HG02884 (cell line): Measurements from ENCODE around the gene PROC.
"Not testable (repeated sequence)": the region's sequence is repeated elsewhere in the genome, so short reads cannot be mapped to it uniquely, and the experiment has no call there.

Source experiments
- ATAC-seq: cut with Tn5 transposase; IDR thresholded peaks from one replicate; pipeline ENCODE4 v1.9.1; 2021; ENCODE audit warnings: mild to moderate bottlenecking, moderate library complexity; ENCODE audit not compliant: unreplicated experiment

Gene PROC

DNA sequence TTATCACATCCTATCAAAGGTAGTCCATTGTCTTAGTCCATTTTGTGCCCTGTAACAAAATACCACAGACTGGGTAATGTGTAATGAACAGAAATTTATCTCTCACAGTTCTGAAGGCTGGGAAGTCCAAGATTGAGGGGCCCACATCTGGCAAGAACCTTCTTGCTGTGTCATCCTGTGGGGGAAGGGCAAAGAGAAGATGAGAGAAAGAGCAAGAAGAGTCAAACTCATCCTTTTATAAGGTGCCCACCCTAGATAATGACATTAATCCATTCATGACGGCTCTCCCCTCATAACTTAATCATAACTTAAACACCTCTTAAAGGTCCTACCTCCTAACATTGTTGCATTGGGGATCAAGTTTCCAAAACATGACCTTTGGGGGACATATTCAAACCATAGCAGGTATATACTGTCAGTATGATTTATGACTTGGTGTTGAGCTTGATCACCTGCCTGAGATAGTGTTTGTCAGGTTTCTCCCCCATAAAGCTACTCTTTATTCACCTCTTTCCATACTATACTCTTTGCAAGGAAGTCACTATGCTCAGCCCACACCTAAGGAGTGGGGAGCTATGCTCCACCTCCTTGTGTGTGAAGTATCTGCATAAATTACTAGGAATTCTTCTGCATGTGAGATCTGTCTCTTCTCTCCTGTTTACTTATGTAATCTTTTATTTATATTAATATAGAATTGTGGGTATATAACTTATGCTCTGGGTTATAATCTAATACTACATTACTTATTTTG is 25.2 kb upstream of the PROC start:
- ATAC-seq = no peak

DNA sequence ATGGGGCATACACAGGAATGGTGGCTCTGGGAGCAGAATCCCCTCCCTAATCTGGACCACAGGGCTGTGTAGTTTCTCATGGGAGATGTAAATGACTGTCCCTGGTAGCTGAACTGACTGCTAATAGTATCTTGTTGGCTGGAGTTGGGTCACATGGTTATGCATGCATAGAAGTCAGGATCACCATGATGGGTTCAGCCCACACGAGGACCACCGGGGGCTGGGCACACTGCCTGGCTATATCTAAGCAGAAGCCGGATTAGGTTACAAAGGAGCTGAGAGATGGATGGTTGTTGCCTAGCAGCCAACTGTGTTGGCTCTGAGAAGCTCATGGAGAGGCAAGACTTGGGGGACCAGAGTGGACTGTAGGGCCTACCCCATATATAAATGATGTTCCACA is 23.7 kb upstream of the PROC start:
- ATAC-seq = no peak

DNA sequence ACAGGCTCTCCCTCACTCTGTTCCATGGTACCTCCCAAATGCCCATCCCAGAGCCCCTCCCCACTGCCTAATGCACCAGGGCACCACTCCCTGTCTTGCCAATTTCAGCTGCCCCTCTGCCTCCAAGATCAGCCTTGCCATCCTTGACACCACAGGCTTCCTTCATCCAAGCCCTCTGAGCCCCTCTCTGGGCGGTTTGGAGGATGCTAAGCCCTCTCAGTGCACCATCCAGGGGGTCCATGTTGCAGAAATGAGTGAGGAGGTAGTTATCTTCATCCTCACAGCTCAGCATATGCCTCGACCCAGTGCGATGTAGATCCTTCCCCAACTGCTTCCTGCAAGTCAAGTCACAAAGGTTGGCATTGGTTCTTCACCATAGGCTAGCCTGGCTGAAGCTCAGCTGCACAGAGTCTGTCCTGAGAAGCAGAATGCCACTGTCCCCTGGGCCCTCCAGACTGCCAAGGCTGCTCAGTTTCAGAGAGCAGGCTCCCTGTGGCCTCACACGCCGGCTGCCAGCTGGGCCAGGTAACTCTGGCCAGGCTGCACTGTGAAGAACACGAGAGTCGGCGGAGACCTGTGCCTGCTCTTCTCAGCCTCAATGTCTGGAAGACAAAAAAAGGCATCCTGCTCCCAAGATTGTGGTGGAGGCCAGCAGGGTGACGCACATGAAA is 20.5 kb upstream of the PROC start:
- no peak for ATAC-seq

DNA sequence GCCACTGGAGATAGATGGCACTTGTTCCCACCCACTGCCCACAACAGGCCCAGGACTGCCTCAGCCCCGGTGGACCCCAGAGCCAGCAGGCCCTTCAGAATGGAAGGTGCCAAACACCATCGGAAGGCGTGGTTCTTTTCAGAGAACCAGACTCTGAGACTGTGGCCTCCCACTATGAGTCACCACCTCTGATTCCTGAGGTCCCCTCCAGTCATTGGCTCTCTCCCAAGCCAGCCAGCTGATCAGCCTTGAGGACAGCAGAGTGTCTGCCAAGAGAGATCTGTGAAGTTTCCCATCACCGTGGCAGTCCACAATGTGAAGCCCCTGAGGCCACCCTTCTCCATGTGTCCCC is 20.0 kb upstream of the PROC start:
- ATAC-seq = peak; percentile 93

DNA sequence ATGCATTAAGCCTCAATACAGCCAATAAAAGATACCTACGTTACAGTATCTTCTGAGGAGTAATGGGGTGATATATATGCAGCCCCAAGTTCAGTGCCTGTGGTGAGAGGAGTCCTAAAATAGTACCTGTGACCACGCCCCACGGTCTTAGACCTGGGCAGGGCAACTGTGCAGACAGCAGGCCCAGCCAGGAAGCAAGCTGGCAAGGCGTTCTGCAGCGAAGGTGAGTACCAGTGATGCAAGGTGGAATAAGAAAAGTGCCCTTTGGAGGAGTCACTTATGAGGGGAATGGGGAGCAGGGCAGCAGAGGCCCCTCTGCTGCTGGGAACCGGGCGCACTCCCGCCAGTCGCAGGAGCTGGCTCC is 17.7 kb upstream of the PROC start:
- no peak for ATAC-seq

DNA sequence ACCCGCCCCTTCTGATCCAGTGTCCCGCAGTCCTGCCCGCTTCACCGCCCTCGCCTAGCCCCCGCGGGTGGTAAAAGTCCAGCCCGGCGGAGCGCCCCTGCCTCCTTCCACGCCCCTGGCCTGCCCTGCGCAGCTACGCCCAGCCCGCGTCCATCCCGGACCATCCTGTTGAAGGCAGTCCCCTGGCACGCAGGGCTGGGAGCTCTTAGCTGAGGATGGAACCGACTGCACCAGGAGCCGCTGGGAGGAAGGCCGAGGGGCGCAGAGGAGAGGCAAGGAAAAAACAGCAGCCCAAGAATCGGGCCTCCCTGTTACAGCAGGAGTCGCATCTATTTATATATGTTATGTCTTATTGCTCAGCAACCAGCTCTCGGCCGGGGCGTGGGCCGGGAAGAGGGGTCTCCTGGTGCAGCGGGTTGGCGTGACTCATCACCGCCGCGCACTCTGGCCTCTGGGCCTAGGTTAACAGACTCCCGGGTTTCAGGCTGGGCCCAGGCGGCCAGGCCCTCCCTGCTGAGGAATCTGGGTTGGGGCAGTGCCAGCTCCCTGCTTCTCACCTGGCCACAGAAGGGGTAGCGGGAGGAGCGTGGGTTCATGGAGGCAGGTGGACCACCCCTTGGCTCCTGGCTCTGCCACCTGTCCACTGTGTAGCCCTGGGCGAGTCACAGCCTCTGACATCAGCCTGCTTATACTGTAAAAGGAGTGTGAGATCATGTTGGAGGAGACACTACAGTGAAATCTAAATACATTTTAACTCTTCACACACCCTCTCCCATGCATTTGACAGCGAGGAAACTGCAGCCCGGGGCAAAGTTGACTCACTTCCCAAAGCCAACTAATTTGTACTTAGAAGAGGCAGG is 17.1 kb upstream of the PROC start:
- ATAC-seq = no peak

DNA sequence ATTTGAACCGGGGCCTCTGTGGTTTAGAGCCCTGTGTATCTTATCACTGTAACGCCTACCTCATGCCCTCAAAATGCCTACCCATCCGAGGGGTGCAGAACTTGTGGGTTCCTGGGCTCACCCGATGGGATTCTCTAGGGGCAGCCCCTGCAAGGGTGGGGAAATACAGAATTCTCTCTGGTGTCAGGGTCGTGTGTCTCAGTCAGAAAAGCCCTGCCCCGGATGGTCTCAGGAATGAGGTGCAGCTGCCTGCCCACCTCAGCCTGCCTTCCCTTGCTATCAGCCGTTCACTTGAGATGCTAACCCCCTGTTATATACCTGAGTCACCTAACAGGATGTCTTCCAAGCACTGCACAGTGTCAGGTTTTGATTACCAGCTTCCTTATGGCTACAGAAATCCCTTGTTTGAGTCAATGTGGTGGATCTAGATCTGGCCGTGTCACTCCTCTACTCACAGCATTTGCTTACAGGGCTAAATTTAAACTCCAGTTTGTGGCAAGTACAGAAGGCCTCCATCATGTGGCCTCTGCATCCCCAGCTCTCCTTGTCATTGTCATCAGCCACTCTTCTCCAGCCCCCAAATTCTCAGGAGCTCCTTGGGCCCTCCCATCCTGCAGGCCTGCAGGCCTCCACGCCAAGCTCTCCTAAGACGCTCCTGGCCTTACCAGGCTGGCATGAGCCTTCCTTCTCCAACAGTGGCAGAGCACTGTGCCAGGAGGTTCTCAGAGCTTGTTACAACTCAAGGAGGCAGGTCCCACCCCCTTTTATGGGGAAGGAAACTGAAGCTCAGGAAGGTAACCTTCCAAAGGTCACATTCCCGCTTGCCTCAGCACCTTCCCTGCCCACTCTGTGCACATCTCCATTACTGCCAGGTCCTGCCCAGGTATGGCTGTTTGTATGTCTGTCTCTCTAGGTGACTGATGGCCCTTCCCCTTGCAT is 16.2 kb upstream of the PROC start:
- no peak for ATAC-seq

DNA sequence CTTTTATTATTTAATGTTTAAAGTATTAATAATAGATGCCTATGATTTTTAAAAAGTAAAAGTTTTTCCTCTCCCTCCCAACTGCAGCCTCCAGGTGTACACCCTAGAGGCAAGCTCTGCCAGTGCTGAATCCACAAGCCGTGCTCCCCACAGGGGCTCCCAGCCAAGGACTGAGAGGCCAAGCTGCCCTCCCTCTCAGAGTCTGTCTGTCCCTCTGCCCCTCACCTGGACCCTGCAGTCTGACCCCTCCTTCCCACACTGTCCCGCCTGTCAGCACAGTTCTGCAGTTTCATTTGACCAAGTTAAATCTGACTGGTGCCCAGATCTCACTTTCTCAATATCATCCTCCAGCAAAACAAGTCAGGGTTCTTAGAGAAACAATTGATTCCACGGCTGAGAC is 14.8 kb upstream of the PROC start:
- ATAC-seq = no peak

DNA sequence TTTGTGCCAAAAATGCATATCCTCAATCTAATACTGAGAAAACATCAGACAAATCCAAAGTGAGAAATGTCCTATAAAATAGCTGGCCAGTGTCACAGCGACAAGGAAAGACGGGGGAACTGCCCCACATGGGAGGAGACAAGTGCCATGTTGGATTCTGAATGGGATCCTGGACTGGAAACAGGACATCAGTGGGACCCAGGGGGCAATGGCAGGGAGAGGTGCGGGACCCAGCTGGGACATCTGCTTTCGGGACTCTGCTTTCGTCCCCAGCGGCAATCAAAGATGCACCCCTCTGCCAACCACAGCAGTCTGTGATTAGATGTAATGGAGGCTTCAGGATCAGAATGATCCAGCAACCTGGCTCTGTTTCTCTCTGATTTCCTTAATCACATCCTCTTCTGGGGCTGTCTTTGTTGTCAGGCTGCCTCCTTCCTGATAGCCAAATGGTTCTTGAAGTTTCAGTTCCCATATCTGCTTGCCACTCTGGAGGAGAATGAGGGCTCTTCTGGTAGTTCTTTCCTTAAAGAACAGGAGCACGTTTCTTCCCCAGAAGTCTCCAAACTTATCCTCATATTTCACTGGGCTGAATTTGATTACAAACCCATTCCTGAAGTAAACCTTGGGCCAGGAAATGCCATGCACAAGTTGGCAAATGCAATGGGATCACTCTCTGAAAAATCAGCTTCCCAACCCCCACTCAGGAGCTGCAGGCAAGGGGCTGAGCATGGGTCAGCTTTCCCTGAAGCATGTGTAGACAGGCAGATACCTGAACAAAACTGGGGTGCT is 13.6 kb upstream of the PROC start:
- no peak for ATAC-seq

DNA sequence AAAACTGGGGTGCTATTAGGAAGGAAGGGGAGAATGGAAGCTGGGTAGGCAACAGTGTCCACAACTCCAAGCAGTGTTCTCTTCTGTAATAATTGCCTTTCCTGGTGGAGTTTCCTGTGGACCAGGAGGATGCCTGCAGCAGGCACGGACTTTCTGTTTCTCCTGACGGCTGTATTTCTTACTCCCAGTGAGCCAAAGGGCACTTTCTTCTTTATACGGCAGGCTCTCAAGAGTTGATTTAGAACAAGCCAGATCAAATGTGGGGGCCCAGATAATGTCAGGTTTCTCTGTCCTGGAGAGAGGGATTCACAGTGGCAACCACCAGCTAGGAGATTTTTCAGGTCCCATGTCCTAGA is 13.0 kb upstream of the PROC start:
- ATAC-seq = no peak

DNA sequence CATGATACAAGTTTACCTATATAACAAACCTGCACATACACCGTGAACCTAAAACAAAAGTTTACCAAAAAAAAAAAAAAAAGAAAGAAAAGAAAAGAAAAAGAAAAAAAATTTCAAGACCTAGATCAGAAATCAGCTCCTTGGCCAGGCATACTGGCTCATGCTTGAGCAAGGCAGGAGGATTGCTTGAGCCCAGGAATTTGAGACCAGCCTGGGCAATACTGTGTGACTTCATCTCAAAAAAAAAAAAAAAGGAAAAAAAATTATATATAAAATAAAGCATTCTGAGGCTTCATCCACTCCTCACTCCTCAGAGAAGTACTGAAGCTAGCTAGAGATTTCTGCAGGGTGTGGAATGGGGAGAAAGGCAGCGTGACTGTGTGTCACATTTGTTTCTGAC is 11.8 kb upstream of the PROC start:
- ATAC-seq = no peak

DNA sequence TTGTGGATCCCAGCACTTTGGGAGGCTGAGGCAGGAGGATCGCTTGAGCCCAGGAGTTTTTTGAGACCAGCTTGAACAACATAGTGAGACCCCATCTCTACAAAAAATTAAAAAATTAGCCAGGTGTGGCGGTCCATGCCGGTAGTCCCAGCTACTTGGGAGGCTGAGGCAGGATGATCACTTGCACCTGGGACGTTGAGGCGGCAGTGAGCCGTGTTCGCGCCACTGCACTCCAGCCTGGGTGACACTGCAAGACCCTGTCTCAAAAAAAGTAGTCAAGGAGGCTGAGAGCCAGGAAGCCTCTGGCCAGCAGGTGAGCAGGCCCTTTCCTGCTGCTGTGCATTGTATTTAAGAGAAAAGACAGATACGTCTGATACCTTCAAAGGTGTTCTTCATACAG is 11.1 kb upstream of the PROC start:
- ATAC-seq = no peak

DNA sequence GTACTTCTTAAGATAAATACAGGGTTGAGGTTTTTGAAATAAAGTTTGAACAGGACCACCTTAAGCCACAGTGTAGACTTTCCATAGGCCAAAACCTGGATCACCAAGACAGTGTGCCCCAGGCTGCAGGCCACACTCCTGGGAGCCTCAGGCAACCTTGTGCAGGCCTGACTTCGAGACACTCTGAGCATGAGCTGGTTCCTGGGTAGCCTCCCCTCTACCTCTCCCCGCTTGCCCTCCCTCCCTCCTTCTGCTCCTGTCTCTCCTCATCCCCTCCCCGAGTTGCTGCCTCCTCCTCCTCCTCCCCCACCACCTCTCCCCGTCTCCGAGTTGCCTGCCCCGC is 10.6 kb upstream of the PROC start:
- no peak for ATAC-seq

DNA sequence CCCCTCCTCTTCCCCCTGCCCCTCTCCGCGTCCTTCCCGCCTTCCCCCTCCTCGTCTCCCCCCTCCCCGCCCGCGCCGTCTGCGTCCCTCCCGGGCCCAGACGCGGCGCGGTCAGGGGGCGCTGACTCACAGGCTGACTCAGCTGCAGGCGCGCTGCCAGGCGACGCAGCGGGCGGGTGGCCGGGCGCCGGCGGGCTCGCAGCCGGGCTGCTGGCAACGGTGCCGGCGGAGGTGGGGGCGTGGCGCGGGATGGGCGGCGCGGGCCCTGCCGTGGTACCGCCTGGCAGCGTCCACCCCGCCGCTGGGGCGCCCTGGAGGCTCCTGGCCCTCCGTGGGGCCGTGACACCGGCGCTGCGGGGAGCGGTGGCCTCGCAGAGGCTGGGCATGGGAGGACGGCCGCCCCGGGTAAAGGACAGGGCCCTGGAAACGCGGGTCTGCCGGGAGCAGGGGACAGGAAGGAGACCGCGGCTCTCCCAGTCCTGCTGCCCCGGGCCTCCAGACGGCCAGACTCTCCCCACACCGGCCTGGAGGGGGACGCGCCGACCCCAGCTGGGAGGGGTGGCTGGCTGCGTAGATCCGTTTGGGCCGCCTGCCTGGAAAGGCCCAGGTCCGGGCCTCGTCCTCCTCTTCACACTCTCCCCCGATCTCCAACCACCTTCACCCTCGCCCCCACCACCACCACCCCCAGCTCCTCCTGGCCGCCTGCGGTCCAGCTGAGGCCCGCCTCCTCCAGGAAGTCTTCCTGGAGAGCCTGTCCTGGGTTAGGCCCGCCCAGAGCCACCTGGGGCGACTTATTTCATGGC is 10.0 kb upstream of the PROC start:
- ATAC-seq = peak; percentile 54

DNA sequence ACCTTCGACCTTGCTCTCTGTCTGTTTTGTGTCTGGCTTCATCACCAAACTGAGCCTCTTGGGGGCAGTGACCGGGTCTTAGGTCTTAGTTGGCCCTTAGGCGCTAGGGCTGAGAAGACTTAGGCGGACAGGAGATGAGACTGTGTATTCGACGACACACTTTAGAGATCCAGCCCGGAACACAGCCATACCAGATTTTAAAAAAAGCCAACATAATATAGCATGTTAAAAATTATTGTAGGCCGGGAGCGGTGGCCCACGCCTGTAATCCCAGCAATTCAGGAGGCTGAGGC is 9.5 kb upstream of the PROC start:
- ATAC-seq = no peak

DNA sequence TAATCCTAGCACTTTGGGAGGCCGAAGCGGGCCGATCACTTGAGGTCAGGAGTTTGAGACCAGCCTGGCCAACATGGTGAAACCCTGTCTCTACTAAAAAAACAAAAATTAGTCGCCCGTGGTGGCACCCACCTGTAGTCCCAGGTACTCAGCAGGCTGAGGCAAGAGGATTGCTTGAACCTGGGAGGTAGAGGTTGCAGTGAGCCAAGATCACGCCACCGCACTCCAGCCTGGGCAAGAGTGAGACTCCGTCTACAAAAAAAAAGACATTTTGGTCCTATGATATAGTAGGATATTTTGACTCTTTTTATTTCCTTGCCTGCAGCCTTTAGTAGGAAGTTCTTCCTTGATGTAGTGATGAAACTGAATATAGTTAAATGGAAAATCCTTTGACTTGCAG is 8.5 kb upstream of the PROC start:
- ATAC-seq = not testable (repeated sequence)

DNA sequence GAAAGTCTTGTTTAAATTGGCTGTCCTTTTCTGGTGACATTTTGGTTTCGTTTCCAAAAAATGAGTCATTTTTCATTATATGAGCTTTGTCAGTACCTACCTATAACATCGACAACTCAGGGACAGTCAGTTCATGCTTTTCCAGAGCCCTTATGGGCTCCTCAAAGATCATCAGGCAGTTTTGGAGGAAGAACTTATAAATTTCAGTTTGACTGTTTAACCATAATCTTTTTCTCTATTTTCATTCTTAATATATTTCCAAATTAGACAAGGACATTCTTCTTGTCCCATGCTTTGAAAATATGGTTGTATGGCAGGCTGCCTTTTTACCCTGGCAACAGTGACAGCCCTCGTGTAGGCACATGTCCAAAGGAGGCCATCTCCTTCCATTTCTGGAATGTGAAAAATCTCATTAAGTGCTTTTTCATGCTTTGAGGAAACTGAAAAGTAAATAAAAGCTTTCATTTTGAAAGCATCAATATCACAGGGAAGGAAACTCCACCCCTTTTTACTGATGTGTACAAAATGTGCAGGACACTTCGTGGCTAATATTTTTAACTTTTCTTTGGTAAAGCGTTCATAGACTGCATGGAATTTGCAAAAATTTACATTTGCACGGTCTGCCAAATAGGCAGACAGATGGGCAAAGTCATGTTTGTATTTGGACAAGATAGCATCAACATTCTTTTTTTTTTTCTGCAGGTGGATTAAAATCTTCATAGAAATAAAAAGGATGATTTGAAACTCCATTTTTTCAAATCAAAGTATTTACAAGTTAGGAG is 7.2 kb upstream of the PROC start:
- ATAC-seq = peak; percentile 70

DNA sequence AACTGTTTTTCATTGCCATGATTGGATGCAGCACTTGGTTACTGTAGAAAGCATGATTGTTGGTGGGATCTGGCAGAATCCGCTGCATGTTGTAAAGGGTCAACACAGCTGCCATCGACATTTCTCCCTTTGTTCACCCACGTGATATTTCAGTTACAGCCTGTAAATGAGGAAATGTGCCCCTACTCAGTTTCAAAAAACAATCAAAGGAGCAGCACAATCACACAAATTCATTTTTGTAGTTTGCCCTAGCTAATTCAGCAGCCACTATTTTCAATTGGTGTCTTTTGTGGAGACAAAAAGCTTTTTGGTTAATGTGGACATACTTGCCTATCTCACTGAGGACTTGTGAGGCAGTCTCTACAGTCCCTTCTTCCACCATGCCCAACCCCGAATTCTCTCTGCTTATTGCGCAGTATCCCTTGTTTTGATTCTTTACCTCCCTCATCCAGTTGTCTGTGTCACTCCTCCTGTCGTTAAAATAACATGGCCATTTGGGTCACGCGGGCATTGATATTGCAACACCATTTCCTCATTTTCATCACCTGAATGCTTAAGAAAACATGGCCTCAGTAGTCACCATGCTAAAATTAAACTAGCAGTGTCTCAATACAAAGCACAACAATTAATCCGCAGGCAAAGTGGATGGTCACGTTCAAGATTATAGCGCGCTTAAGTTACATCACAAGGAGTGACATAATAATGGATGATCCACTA is 6.4 kb upstream of the PROC start:
- no peak for ATAC-seq
